Coronary artery (tissue), 2 donors: ENCODE data around the gene MMP28.

ENCODE experiments used
- DNase-seq: peaks from one replicate; pipeline ENCODE4 v3.0.0-alpha.2; 2017; ENCODE audit warnings: low spot score
- H3K27ac ChIP-seq, 2 donors: fragments of 200-600 bp; sonication (generic); one replicate each; pipeline ENCODE4 v1.5.1; 2016 to 2019
- H3K4me3 ChIP-seq: fragments of 200-600 bp; sonication (generic); 2 replicates; pipeline ENCODE4 v1.5.1; 2016; ENCODE audit warnings: mild to moderate bottlenecking, moderate library complexity
- CTCF ChIP-seq: fragments of 200-600 bp; sonication (generic); IDR thresholded peaks from one replicate; pipeline ENCODE4 v1.5.1; 2019; ENCODE audit warnings: antibody characterized with exemption

Gene MMP28

GRCh38 chr17:35726953-35727460 is 68.4 kb downstream of the MMP28 start:
- H3K4me3 ChIP-seq, result no peak overlapping the region
- no peak for DNase-seq
- H3K27ac ChIP-seq, result no peak overlapping the region
- no peak for TF ChIP-seq CTCF

GRCh38 chr17:35726127-35726952 is 69.1 kb downstream of the MMP28 start:
- H3K27ac ChIP-seq, result no peak overlapping the region
- no peak for TF ChIP-seq CTCF
- no peak overlapping the region for H3K4me3 ChIP-seq
- no peak for DNase-seq

GRCh38 chr17:35725802-35726126 is 69.7 kb downstream of the MMP28 start:
- DNase-seq, result no peak
- TF ChIP-seq CTCF, result no peak
- Histone ChIP-seq H3K4me3 (no peak overlapping the region), H3K27ac (no peak overlapping the region)

GRCh38 chr17:35725058-35725457 is 70.4 kb downstream of the MMP28 start:
- H3K27ac ChIP-seq, result no peak overlapping the region
- TF ChIP-seq CTCF, result no peak
- DNase-seq, result no peak
- H3K4me3 ChIP-seq, result no peak overlapping the region

- no peak for DNase-seq
- H3K27ac ChIP-seq, result no peak overlapping the region
- no peak overlapping the region for H3K4me3 ChIP-seq
- TF ChIP-seq CTCF, result no peak
These were observed 71.7 kb downstream of the MMP28 start for GRCh38 chr17:35723735-35724134.

GRCh38 chr17:35717475-35717874 is 78.0 kb downstream of the MMP28 start:
- no peak for TF ChIP-seq CTCF
- no peak overlapping the region for H3K4me3 ChIP-seq
- no peak overlapping the region for H3K27ac ChIP-seq
- DNase-seq, result no peak

GRCh38 chr17:35716897-35717465 is 78.5 kb downstream of the MMP28 start:
- peak overlapping the region in 1 of 2 donors; percentile 26 for H3K27ac ChIP-seq
- H3K4me3 ChIP-seq, result no peak overlapping the region
- no peak for DNase-seq
- TF ChIP-seq CTCF, result no peak
